Measurements from ENCODE around the gene BANF2.

DNA sequence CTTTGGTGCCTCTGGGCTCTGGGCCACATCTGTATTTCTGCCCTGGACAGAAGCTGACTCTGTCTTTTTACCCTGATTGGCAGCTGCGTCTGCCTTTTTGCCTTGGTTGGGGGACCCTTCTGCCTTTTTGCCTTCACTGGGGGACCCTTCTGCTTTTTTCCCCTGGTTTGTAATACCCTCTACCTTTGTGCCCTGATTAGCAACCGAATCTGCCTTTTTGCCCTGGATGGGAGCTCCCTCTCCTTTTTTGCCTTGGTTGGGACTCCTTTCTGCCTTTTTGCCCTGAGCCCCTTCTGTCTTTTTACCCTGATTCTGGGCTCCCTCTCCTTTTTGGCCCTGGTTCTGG, 41.1 kb upstream of the BANF2 start:
- TF ChIP-seq CTCF (IDR thresholded peaks at IDR 0.05) (no peak), POLR2AphosphoS5 (IDR thresholded peaks at IDR 0.05) (no peak), POLR2A (IDR thresholded peaks at IDR 0.05) (no peak)

Measured in prostate gland (tissue), 2 donors.